GM19351 (cell line): ENCODE data around the gene KDM1B.

Experiments
- ATAC-seq: cut with Tn5 transposase; IDR thresholded peaks from one replicate; pipeline ENCODE4 v1.9.1; 2021; ENCODE audit warnings: mild to moderate bottlenecking, moderate library complexity; ENCODE audit not compliant: unreplicated experiment

The KDM1B gene

DNA sequence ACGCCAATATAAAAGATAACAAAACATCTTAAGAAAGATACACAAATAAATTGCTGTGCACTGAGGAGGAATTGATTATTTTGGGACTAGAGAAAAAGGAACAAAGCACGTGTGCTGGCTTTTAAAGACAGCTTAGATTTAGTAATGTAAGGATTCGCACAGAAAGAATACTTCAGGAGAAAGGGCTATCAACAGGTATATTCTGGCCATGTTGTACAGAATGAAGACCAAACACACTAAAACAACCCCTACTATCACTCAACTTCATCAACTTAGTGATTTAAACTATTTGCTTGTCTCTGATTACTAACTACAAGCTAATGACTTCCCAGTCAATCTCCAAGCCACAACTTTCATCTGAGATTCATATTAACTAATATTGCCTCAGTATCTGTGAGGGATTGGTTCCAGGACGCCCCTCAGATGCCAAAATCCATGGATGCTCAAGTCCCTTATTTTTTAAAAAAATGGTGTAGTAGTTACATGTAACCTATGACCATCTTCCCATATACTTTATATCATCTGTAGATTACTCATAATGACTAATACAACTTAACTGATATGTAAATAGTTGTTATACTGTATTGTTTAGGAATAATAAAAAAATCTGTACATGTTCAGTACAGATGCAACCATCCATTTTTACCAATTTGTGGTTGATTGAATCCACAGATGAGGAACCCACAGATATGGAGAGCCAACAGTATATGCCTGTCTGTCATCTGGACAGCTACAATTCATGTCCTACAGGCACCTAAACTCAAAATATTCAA lies 104.6 kb downstream of the KDM1B start:
- no peak for ATAC-seq

DNA sequence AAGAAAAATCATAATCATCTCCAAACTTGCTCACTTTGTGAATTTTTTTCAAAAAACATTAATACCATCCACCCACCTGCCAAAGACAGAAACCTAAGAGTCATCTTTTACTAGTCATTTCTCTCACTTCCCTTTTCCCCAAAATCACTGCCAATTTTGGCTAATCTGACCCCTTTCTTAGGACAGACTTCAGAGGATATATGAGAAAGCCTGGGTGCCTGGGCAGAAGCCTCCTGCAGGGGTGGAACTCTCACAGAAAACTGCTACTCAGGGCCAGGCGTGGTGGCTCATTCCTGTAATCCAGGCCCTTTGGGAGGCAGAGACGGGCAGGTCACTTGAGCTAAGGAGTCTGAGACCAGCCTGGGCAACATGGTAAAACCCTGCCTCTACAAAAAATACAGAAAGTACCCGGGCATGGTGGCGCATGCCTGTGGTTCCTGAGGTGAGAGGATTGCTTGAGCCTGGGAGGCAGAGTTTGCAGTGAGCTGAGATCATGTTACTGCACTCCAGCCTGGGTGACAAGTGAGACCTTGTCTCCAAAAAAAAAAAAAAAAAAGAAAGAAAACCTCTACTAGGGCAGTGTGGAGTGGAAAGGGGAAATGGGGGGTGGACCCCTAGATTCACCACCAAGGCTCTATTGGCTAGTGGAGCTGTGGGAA lies 105.4 kb downstream of the KDM1B start:
- ATAC-seq, result peak; percentile 38

DNA sequence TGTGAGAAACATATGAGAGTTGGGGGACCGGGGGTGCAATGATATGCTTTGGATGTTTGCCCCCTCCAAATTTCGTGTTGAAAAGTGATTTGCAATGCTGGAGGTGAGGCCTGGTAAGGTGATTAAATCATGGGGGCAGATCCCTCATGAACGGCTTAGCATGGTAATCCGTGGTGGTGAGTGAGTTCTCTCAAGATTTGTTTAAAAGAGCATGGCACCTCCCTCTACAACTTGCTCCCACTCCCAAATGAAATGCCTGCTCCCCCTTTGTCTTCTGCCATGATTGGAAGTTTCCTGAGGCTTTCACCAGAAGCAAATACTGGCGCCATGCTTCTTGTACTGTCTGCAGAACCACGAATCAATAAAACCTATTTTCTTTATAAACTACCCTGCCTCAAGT lies 106.7 kb downstream of the KDM1B start:
- ATAC-seq, result no peak

DNA sequence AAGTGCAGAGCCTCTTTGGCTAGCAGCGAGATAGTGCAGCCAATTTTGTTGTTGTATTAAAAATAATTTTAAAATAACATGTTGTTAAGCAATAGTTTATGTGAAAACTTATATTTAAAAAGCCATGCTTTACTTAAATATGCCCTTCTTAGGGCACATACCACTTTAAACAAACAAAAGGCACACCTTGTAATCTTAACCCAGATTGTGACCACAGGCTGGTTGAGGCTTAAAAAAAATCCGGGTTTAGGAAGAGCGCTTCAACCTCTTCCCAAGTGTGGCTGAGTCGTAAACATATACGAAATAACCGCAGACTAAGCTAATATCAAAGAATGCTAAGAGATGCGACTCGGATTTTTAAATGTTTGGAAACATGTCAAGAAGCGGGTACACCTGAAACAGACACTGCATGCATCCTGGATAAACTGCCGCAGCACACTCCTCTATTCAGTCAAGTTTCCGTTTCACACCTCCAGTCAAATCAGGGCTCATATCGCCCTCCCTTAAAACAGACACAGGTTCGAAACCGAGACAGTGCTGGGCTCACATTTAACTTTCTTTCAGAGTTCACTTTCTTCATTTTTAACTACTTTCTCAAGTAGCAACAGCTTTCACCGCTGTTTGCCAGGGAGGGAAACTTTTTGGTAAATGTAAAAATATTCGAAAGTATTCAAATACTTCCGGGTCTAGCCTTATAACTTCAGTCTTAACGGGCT lies 107.6 kb downstream of the KDM1B start:
- peak; percentile 59 for ATAC-seq

DNA sequence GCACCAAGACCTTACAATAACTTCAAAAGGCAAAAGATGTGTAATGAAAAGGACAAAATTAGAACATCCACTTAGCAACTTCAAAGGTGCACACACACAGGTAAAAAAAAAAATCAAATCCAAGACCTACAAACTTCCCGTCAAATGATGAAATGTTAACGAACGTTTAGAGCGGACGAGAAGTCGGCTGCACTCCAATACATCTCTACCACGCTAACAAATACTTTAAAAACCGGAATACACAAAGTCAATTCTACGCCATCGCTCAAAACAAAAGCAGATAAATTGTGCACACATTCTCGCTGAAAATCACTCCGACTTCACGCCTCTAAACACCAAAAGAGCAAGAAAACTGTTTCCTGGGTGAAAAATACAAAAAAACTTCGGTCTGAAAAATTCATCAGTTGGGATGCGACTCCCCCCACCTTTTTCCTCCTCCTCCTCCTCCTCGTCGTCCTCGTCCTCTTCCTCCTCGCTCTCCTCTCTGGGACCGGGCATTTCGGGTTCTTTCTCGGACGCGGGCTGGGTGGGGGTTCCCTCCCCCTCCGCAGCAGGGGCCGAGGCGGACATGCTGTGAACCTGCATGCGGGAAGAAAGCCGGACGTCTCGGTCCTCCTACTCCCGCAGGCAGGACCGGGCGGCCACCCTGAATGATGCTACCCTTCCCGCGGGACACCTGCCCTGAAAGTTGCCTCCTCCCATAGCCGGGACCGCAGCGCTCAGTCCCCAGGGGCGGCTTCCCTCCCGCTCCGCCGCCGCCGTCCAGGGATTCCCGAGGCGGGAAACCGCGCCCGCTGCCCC lies 108.4 kb downstream of the KDM1B start:
- ATAC-seq, result no peak

DNA sequence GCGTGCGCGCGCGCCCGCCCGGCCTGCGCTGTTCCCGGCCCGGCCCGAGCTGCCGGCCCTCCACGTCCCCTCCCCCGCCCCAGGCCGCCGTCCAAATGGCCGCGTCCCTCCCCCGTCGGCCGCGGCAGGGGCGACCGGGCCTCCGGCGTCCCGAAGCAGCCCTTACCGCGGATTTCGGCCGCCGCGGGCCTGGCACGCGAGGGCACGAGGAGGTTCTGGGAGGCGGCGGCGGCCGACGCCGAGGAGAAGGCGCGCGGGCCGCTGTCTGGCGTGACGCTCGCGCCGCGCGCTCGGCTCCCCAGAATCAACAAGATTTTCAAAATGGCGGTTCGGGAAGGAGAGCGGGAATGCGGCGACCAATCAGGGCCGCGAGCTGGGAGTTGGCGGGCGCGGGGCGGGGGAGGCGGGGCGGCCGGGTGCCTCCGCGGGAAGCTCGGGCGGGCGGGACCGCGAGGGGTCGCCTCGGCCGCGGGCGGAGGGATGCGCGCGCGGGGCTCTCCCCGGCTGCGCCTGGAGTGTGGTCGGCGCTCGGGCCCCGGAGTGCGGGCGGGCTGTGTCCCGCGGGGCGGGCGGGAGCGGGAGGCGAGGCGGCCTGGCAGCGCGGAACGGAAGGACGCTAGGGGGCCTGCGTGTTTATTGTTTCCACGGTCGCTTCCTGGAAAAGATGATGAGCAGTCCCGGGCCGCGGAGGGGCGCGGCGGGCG lies 109.1 kb downstream of the KDM1B start, which contains the start of gene DEK:
TSS of gene DEK (minus strand) at position 312 of the 704 bp plus-strand sequence. CDS start 543 bp downstream, outside the sequence.
- ATAC-seq, result peak; percentile 30

DNA sequence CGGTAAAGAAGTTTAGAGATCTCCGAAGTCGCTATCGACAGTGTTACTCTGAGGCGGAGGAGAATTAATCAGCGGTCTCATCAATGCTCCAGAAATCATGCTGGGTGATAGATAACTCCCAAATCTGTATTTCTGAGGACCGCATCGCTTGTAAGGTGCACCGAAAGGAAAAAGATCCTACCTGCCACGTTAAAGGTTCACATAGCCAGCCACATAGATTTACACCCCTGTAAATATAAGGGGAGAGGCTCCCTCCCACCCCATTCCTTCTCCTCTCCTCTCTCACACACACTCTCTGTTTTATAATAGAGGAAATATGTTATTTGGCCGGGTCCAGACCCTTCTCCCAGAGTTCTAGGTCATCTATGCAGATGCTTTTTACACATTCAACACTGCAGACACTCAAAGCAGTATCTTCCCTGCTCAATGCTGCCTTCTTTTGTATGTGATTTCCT lies 109.7 kb downstream of the KDM1B start:
- ATAC-seq, result no peak

DNA sequence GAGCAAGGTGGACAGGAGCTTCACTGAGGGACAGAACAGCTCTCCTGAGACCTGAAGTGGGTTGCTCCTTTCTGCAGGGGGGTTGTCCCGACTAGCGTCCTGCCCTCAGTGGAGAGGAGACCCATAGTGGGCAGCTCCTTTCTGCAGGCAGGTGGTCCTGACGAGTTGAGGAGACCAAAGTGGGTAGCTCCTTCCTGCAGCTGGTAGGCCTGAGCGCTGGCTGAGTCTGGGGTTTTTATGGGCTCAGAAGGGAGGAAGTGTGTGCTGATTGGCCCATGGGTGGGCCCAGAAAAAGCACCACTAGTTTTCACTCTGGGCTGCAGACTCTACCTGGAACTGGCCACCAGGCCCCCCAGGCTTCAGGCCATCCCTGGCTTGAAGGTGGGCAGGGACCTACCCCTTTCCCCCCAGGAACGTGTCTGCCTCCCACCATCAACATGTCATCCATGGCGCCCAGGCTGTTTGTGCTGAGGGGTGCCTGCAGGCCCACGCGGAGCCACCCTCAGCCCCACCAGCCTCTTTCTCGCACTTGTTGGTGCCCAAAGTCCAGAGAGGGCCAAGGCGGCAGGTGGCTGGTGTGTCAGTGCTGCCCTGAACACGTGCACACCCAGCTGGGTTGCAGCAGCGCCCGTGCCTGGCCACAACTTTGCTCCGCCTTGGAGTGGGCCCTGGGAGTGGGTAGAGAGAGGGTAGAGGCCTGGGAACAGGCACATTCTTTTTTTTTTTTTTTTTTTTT lies 110.7 kb downstream of the KDM1B start:
- ATAC-seq, result no peak

DNA sequence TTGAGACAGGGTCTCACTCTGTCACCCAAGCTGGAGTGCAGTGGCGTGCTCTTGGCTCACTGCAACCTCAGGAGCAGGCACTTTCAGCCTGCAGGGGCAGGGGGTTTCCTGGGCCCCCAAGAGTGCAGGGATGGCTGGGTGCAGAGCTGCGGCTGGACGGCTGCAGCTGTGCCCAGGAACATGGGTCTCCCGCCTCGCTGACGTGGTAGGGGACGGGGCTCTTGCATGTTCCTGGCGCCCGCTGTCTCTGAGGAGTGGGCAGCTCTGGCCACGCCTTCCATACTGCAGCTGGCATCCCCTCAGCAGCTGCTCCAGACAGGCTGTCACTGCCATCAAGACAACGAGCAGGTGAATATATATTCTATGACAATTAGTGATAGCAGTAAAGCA lies 111.3 kb downstream of the KDM1B start:
- ATAC-seq, result no peak

DNA sequence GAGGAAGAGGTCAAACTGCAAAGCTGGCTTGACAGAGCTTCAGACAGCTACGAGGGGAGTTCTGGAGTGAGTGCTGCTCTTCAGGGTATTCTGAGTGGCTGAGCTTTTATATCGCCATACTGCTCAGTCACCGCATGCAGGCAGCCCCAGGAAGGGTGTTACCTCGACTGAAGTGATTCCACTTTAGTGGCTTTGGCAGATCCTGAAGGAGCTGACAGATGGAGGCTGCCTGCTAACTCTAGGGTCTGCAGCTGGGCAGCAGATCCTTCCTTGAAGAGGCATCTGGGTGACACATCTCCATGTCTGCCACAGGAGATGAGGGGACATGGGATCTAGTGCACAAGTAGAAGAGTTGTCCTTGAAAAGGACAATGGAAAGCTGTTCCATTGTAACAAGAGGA lies 112.8 kb downstream of the KDM1B start:
- ATAC-seq, result no peak

DNA sequence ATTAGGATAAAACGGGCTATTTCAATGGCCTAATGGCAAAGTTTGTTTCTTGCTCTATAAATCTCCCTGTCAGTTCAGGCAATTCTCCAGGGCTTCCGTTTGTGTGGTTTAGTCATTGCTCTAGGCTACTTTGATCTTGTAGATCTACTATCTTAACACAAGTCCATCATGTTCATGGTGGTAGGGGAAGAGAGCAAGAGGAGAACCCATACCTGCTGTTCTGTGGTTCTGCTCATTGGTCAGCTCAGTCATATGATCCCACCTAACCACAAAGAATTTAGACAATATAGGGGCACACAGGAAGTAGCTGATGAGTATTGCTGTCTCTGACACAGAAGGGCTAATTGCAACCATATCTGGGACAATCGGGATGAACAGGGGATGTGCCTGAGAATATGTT lies 114.0 kb downstream of the KDM1B start:
- ATAC-seq, result peak; percentile 36

DNA sequence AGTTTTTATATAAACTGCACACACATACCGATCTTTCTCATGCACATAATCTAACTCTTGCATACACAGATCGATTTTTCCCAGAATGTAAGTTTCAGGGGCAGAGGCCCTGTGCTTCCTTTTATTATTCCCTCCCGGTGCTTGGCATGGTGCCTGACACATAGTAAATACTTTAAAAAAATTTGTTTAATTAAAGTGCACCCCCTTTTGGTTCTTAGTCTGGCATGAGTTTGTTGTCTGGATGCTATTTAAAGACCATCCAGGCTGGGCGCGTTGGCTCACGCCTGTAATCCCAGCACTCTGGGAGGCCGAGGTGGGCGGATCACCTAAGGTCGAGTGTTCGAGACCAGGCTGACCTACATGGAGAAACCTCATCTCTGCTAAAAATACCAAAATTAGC lies 114.5 kb downstream of the KDM1B start:
- ATAC-seq, result no peak

DNA sequence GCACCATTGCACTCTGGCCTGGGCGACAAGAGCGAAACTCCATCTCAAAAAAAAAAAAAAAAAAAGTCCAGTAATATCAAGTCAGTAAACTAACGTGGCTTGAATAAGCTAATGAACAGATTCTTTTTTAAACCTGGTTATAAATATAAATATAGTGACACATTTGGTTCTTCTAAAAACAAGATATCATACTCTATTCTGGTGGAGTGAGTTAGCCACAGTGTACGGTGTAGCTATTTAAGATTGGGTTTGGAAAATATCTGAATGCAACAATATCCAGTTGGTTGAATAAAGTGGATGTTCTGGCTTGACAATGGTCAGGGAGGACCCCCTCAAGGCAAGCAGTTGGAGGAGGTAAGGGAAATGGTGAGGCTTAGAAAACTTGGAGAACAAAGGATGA lies 115.0 kb downstream of the KDM1B start:
- ATAC-seq, result no peak
